Osteoblast (primary cell): ENCODE measurements around the gene HESX1. TPM values are rescaled to one million over a fixed set of nuclear protein-coding genes. Genes with fewer than 3 reads are reported as not detected.

ENCODE experiments used
- DNase-seq: peaks from one replicate; pipeline ENCODE4 v3.0.0; 2011; ENCODE audit warnings: low spot score, mixed read lengths; ENCODE audit not compliant: insufficient read length; ENCODE audit errors: missing footprints
- H2AFZ ChIP-seq: 2 replicates; pipeline ENCODE4 v1.6.0; 2011; ENCODE audit warnings: mild to moderate bottlenecking, low read length
- H3K27ac ChIP-seq: 2 replicates; pipeline ENCODE4 v1.5.1; 2011; ENCODE audit warnings: mild to moderate bottlenecking, low read depth, low read length, moderate library complexity
- H3K27me3 ChIP-seq: 2 replicates; pipeline ENCODE4 v1.6.0; 2012; ENCODE audit warnings: mild to moderate bottlenecking, control low read depth, inconsistent platforms, low read length, moderate library complexity; ENCODE audit not compliant: insufficient read depth
- H3K36me3 ChIP-seq: 2 replicates; pipeline ENCODE4 v1.5.1; 2011; ENCODE audit warnings: mild to moderate bottlenecking, low read length, control low read depth, moderate library complexity; ENCODE audit not compliant: insufficient read depth
- H3K4me1 ChIP-seq: 2 replicates; pipeline ENCODE4 v1.5.1; 2011; ENCODE audit warnings: mild to moderate bottlenecking, low read length, control low read depth, moderate library complexity; ENCODE audit not compliant: insufficient read depth
- H3K4me2 ChIP-seq: 2 replicates; pipeline ENCODE4 v1.6.0; 2011; ENCODE audit warnings: mild to moderate bottlenecking, low read length; ENCODE audit not compliant: insufficient read depth
- H3K4me3 ChIP-seq: fragments of 200-600 bp; sonication (generic); 3 replicates; pipeline ENCODE4 v1.5.1; 2012; ENCODE audit warnings: mild to moderate bottlenecking, low read length, inconsistent platforms; ENCODE audit not compliant: insufficient read depth
- H3K79me2 ChIP-seq: 2 replicates; pipeline ENCODE4 v1.6.0; 2012; ENCODE audit warnings: mild to moderate bottlenecking, low read length, control low read depth, inconsistent platforms; ENCODE audit not compliant: insufficient read depth
- H3K9me3 ChIP-seq: 2 replicates; pipeline ENCODE4 v1.5.1; 2011; ENCODE audit warnings: low read depth, low read length, control low read depth
- H4K20me1 ChIP-seq: 2 replicates; pipeline ENCODE4 v1.6.0; 2012; ENCODE audit warnings: mild to moderate bottlenecking, low read length, control low read depth; ENCODE audit not compliant: insufficient read depth
- total RNA-seq: library from RNA; depleted of rRNA; stranded (reverse); fragments of >200 nt; gene quantifications from 2 replicates; pipeline ENCODE4 v1.2.3, GENCODE V29; 2012
- TF ChIP-seq, protein P1 (sequence below): IDR thresholded peaks from 2 replicates; pipeline ENCODE4 v1.5.1; 2011; ENCODE audit warnings: mild to moderate bottlenecking, low read depth, low read length, moderate library complexity; ENCODE audit errors: extremely low read depth

HESX1 gene
- total RNA-seq, 1 donor, result 0.72 TPM

DNA sequence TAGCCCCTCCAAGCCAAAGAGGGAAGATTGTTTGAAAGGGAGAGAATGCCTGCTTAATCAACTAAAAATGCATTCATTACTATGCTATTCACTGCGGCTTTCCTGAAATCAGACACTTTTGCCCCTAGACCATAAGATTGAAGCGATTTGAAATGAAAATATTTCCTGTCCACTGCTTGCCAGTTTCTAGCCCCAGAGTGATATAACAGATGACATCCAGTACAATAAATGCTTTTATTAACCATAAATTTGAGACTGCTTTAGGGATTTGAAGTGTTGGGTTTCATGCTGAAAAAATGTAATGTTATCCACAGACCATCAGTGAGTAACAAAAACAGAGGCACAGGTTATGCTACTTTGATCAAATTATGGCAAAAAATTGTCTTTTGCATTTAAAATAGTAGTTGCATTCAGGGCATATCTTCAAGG is 48.7 kb downstream of the HESX1 start:
- no peak for DNase-seq
- H3K4me2 ChIP-seq, result peak overlapping the region; percentile 29

DNA sequence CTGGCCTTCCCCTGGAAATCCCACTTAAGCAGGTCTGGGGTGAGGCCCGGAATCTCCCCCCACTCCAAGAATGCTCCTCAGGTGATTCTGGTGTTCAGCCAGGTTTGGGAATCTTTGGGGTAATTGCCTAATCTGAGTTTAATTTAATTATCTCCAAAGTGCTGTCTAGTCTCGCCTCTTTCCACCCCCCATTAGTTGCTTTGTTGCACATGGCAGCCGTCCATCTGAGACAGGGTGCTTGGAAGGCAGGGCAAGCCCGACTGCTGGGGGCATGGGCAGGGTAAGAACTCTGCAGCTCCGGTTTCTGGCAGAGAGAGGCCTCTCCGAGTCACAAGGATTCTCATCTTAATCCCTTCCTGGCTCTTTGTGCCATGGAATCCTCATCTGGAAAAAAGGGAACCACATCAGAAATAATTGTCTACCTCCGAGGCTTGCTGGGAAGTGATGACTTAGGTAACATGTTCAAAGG is 49.6 kb downstream of the HESX1 start:
- Histone ChIP-seq H3K4me2 (peak overlapping the region; percentile 29), H3K4me1 (peaks cover 14% of the 10 kb centered on the region), H4K20me1 (no peaks in the 10 kb centered on the region), H2AFZ (no peak overlapping the region), H3K79me2 (no peaks in the 10 kb centered on the region), H3K36me3 (no peaks in the 10 kb centered on the region), H3K27me3 (peaks cover 2% of the 10 kb centered on the region), H3K4me3 (no peak overlapping the region), H3K27ac (no peak overlapping the region), H3K9me3 (no peaks in the 10 kb centered on the region)
- TF ChIP-seq, protein P1, sequence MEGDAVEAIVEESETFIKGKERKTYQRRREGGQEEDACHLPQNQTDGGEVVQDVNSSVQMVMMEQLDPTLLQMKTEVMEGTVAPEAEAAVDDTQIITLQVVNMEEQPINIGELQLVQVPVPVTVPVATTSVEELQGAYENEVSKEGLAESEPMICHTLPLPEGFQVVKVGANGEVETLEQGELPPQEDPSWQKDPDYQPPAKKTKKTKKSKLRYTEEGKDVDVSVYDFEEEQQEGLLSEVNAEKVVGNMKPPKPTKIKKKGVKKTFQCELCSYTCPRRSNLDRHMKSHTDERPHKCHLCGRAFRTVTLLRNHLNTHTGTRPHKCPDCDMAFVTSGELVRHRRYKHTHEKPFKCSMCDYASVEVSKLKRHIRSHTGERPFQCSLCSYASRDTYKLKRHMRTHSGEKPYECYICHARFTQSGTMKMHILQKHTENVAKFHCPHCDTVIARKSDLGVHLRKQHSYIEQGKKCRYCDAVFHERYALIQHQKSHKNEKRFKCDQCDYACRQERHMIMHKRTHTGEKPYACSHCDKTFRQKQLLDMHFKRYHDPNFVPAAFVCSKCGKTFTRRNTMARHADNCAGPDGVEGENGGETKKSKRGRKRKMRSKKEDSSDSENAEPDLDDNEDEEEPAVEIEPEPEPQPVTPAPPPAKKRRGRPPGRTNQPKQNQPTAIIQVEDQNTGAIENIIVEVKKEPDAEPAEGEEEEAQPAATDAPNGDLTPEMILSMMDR, result no peak
- DNase-seq, result no peak

More for the DNA sequence above, 48.7 kb downstream of the HESX1 start:
- Histone ChIP-seq H3K27me3 (peaks cover 2% of the 10 kb centered on the region), H3K4me1 (peaks cover 14% of the 10 kb centered on the region), H3K4me3 (no peak overlapping the region), H3K79me2 (no peaks in the 10 kb centered on the region), H3K27ac (no peak overlapping the region), H4K20me1 (no peaks in the 10 kb centered on the region), H2AFZ (no peak overlapping the region), H3K9me3 (no peaks in the 10 kb centered on the region), H3K36me3 (no peaks in the 10 kb centered on the region)
- TF ChIP-seq, protein P1, result no peak

Other genes with a start within 250 kb of the HESX1 start
- gene SPATA12, start 139.3 kb downstream of the HESX1 start, total RNA-seq, result not detected in 2 replicates
- gene IL17RD, start 34.6 kb downstream of the HESX1 start, total RNA-seq, result 2.2 and 3.5 TPM in 2 replicates
- gene APPL1, start 27.8 kb upstream of the HESX1 start, total RNA-seq, result 53.6 and 63.9 TPM in 2 replicates
- gene ASB14, start 92.7 kb upstream of the HESX1 start, total RNA-seq, result not detected in 2 replicates